Urinary bladder (tissue), 4 donors: ENCODE measurements around the gene HDC. TPM values are rescaled to one million over a fixed set of nuclear protein-coding genes. Genes with fewer than 3 reads are reported as not detected.

ENCODE experiments used
- DNase-seq: peaks from one replicate; pipeline ENCODE4 v3.0.0-alpha.2; 2015; ENCODE audit errors: extremely low spot score
- H3K27ac ChIP-seq: one replicate; pipeline ENCODE4 v1.5.1; 2013; ENCODE audit warnings: low read depth, mild to moderate bottlenecking, moderate library complexity
- H3K36me3 ChIP-seq: one replicate; pipeline ENCODE4 v1.6.1; 2013; ENCODE audit warnings: mild to moderate bottlenecking, moderate library complexity; ENCODE audit not compliant: insufficient read depth
- H3K4me1 ChIP-seq: one replicate; pipeline ENCODE4 v1.6.1; 2013; ENCODE audit warnings: mild to moderate bottlenecking, moderate library complexity; ENCODE audit not compliant: insufficient read depth
- H3K4me3 ChIP-seq: one replicate; pipeline ENCODE4 v1.5.1; 2013; ENCODE audit warnings: low read depth, low read length
- WGBS: extraction: QIAGEN DNeasy Blood & Tissue Kit; methylation state at CpG from one replicate; pipeline ENCODE4 v1.1.7; 2013; 5-methylcytosine and 5-hydroxymethylcytosine counted together
- polyA plus RNA-seq: library from polyadenylated mRNA; stranded (reverse); fragments of 200-250 nt; gene quantifications from one replicate; pipeline ENCODE4 v1.2.3, GENCODE V29; 2013
- small RNA-seq: library from RNA; depleted of rRNA; stranded (forward); fragments of <200 nt; gene quantifications from one replicate; pipeline ENCODE3, GENCODE V24; 2014
- total RNA-seq: library from RNA; depleted of rRNA; stranded (reverse); fragments of >200 nt; gene quantifications from one replicate; pipeline ENCODE4 v1.2.3, GENCODE V29; 2014
- donor health status: healthy with polysubstance abuse.
- donor health status: healthy.

HDC gene
- total and polyA plus RNA-seq, 2 donors, result 5.4 to 11.7 TPM

GRCh38 chr15:50192164-50192563 lies 73.4 kb downstream of the HDC start:
- no peak overlapping the region for H3K4me3 ChIP-seq
- H3K4me1 ChIP-seq, result no peaks in the 10 kb centered on the region
- no peak for DNase-seq
- H3K36me3 ChIP-seq, result no peaks in the 10 kb centered on the region
- no peak overlapping the region for H3K27ac ChIP-seq
- 89% methylated on average over 1 of the region's 1 CpG for WGBS

Small RNA genes within 50 kb of the gene (small RNA-seq; reads per million reads assigned to genes)
- not detected for gene RF00019

Other genes starting within 250 kb of the HDC start
- 24.3 TPM for gene ATP8B4, start 146.5 kb downstream of the HDC start, total RNA-seq
- gene ATP8B4, start 146.5 kb downstream of the HDC start, polyA plus RNA-seq, result 6.6 TPM
- 3.5 TPM for gene SLC27A2, start 83.5 kb downstream of the HDC start, total RNA-seq
- gene SLC27A2, start 83.5 kb downstream of the HDC start, polyA plus RNA-seq, result 1.9 TPM
- 47.2 TPM for gene GABPB1, start 89.5 kb upstream of the HDC start, total RNA-seq
- gene GABPB1, start 89.5 kb upstream of the HDC start, polyA plus RNA-seq, result 10.0 TPM
- gene USP8, start 158.7 kb upstream of the HDC start, total RNA-seq, result 100 TPM
- gene USP8, start 158.7 kb upstream of the HDC start, polyA plus RNA-seq, result 34.5 TPM